Left ventricle myocardium superior (tissue), 1 donor: Measurements from ENCODE around the gene OASL. TPM values are rescaled to one million over a fixed set of nuclear protein-coding genes. Genes with fewer than 3 reads are reported as not detected.

Source experiments
- ATAC-seq: fragments of 200-7000 bp; cut with Tn5 transposase; one replicate; pipeline ENCODE4 v1.9.1; 2020; ENCODE audit warnings: mild to moderate bottlenecking, moderate library complexity
- DNase-seq: peaks from one replicate; pipeline ENCODE4 v3.0.0-alpha.2; 2020
- intact Hi-C: fragments of 100-400 bp; cut with micrococcal nuclease; formaldehyde crosslinking; loops from one replicate; pipeline ENCODE4 v1.11.0; 2022
- total RNA-seq: library from RNA; stranded (reverse); fragmentation: NEBNext Ultra II Directional; extraction: Animal tissue kit (Norgen Biotek cat#: 25700); gene quantifications from one replicate; pipeline ENCODE4 v1.2.1, GENCODE V29; 2021
- donor health status: DM: no; HTN: yes; CAD: no; lungs with severe emphysema.

OASL gene
- total RNA-seq, 1 donor from 2014 or later, result 0.55 TPM

GRCh38 chr12:120996133-120996746 lies 42.8 kb downstream of the OASL start:
- DNase-seq, result no peak
- intact Hi-C loops, result no loop called here
- no peak for ATAC-seq

DNA sequence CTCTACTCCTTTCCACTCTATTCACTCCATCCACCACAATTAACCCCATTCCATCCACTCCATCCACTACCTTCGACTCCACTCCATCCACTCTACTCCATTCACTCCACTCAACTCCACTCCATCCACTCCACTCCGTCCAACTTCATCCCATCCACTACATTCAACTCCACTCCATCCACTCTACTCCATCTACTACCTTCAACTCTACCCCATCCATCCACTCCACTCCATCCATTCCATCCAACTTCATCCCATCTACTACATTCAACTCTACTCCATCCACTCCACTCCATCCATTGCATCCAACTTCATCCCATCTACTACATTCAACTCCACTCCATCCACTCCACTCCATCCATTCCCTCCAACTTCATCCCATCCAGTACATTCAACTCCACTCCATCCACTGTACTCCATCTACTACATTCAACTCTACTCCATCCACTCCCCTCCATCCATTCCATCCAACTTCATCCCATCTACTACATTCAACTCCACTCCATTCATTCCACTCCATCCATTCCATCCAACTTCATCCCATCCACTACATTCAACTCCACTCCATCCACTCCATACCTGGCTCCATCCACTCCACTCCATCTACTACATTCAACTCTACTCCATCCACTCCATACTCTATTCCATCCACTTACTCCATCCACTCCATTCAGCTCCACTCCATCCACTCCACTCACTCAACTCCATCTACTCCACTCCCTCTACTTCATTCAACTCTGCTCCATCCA lies 44.3 kb downstream of the OASL start:
- intact Hi-C loops, result no loop called here
- no peak for DNase-seq
- no peak for ATAC-seq

GRCh38 chr12:120994059-120994458 lies 45.0 kb downstream of the OASL start:
- DNase-seq (no peak), ATAC-seq (no peak)
- intact Hi-C loops, result no loop called here

- intact Hi-C loops, result no loop called here
- DNase-seq, result no peak
- no peak for ATAC-seq
These were observed 45.5 kb downstream of the OASL start for GRCh38 chr12:120993496-120993895.

- no peak for DNase-seq
- no peak for ATAC-seq
- intact Hi-C loops, result no loop called here
These were observed 46.1 kb downstream of the OASL start for GRCh38 chr12:120992989-120993388.

GRCh38 chr12:120991965-120992364 lies 47.1 kb downstream of the OASL start:
- intact Hi-C loops, result no loop called here
- DNase-seq (no peak), ATAC-seq (no peak)

DNA sequence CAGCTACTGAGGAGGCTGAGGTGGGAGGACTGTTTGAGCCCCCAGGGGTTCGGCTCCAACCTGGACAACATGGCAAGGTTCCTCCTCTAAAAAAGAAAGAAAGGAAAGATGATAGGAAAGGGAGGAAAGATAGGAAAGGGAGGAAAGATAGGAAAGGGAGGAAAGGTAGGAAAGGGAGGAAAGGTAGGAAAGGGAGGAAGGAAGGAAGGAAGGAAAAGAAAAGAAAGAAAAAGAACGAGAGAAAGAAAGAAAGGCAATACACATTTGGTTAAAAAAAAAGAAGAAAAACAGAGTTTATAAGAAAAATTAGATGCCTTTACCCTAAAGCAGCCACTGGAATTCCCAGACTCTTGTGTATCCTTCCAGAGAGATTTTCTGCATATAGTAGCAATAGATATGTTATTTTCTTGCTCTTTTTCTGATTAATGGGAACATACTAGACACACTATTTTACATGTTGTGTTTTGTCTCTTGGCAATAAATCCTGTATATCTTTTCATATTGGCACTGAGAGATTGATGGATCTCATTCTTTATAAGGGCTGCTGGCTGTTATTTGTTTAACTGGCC lies 48.5 kb downstream of the OASL start:
- intact Hi-C loops, result no loop called here
- DNase-seq (no peak), ATAC-seq (no peak)

GRCh38 chr12:120989687-120990086 lies 49.4 kb downstream of the OASL start:
- DNase-seq, result no peak
- intact Hi-C loops, result no loop called here
- no peak for ATAC-seq

- no peak for ATAC-seq
- DNase-seq, result no peak
- intact Hi-C loops, result no loop called here
These were observed 50.4 kb downstream of the OASL start for GRCh38 chr12:120988658-120989057.

DNA sequence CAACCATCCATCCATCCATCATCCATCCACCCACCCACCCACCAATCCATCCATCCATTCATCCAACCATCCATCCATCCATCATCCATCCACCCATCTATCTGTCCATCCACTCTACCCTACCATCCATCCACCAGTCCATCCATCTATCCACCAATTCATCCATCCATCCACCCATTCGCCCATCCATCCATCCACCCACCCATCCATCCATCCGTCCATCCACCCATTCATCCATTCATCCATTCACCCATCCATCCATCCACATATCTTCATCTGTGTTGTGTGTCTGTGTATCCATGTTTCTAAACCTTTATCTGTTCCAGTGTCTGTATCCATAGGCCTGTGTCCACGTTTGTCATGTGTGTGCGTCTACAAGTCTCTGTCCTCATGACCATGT lies 50.8 kb downstream of the OASL start:
- ATAC-seq, result no peak
- no peak for DNase-seq
- intact Hi-C loops, result no loop called here

GRCh38 chr12:120984351-120984898 lies 54.6 kb downstream of the OASL start:
- ATAC-seq (no peak), DNase-seq (no peak)
- intact Hi-C loops, result no loop called here

DNA sequence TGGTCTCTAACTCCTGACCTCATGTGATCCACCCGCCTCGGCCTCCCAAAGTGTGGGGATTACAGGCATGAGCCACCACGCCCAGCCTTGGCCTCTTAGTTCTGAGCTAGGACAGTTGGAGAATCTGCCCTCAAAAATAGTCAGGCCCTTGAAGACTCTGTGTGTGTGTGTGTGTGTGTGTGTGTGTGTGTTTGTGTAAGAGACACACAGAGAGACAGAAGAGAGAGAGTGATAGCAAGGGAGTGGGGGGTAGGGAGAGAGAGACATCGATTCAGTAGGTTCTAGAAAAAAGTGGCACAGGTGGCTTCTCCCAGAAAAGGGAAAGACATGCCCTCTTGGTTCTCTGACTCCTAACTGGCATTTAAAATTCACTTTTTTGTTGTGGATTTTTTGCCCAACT lies 55.3 kb downstream of the OASL start:
- ATAC-seq (no peak), DNase-seq (no peak)
- intact Hi-C loops, result no loop called here

- intact Hi-C loops, result no loop called here
- DNase-seq (no peak), ATAC-seq (no peak)
These were observed 56.4 kb downstream of the OASL start for GRCh38 chr12:120982659-120983058.

DNA sequence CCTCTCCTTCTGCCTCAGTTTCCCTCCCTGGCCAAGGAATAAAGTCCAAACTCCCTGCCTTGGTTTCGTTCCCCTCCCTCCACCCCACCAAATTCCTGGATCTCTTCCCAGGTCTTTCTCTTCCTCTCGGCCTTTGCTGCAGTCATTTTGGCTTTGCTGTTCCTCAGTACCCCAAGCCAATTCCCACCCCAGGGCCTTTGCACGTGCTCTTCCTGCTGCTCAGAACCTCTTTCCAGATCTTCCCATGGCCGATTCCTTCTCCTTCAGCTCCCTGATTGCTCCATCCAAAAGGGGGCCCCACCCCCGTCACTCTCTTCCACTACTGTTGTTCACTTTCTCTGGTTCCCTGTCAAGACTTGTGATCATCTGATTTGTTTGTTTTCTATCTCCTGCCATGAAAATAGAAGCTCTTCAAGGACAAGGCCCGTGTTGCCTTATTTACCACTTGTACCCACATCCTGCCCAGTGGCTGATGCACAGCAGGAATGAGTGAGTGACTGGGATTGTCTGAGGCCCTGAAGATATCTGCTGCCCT lies 57.6 kb downstream of the OASL start:
- intact Hi-C loops, result no loop called here
- DNase-seq (no peak), ATAC-seq (no peak)

DNA sequence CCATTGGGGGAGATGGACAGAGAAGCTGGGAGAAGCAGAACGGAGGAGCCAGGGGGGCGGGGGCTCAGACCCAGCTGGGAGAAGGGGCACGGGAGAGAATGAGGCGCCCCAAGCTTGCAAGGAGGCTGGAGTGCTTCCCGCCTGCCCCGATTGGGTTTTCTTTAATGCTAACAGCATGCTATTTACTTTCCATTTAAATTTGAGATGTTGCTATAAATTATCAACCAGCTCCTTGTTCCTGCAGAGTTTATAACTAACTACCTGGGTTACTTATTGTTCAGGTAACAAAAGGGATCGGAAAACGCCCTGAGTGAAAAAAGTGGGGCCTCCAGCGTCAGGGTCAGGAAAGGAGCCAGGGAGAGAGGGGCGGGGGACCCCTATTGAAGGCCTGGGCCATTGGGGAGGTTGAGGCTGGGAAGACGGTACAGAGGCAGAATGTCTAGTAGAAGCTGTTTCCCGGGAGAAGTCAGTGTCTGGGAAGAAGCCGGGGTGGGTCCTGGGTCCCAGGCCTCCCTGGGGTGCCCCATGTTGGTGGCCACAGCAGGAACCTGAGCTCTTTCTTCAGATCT lies 58.2 kb downstream of the OASL start:
- no peak for ATAC-seq
- intact Hi-C loops, result no loop called here
- no peak for DNase-seq

GRCh38 chr12:120979862-120980696 lies 59.0 kb downstream of the OASL start:
- ATAC-seq, result no peak
- no peak for DNase-seq
- intact Hi-C loops, result loop anchor here (10.0 kb wide), 1 partner anchor 375 kb away; no protein-coding TSS in a partner anchor

DNA sequence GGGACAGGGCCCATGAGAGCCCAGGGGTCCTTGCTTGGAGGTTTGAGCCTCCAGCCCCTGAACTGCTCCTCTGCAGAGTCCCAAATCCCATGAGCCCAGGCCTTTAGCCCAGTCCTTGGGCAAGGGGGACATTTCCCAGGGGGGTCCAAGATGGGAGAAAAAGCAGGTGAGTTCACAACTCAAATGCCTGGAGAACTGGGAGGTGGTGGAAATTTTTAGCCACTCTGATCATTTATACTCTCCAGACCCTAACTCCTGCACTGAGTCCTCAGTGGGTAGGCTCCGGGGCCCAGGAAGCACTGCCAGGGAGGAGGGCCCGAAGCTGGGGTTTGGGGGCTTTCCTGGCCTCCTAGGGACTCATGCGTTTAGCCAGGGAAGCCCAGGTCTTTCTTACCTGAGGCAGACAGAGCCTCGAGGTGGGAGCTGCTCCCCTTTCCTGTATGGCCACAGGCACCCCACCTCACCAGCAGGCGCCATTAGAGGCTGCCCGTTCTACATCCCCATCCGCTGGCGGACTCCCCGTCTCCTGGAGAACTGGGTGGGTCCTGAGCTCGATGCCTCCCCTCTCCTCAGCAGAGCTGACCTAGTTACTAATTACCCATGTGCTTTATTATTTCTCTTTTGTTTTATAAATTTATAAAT lies 59.7 kb downstream of the OASL start:
- no peak for DNase-seq
- intact Hi-C loops, result loop anchor here (10.0 kb wide), 1 partner anchor 375 kb away; no protein-coding TSS in a partner anchor
- ATAC-seq, result no peak
